ENCODE measurements around the gene CCDC183. TPM values are rescaled to one million over a fixed set of nuclear protein-coding genes. Genes with fewer than 3 reads are reported as not detected.

Gene CCDC183
- total RNA-seq, 1 donor from 2014 or later = 0.84 TPM

DNA sequence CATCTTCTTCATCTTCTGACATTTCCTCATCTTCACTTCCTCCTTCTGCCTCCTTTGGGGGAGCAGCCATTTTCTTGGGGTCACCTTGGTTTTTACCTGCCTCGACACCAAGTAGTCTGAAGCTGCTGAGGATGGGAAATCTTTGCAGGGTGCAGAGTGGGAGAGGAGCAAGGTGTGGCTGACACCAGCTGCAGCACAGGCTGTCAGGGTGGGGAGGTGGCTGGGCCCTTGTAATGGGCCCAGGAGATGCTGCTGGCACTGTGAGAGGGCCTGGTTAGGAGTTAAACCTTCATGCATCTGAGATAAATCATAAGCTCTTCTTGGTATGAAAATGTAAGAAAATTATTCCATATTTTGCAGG lies 19.3 kb downstream of the CCDC183 start:
- Histone ChIP-seq H3K36me3 (ENCODE audit: control insufficient read depth, insufficient read depth, low read length) (peaks cover 2% of the 10 kb centered on the region), H3K27me3 (ENCODE audit: control insufficient read depth, insufficient read depth, low read length) (no peaks in the 10 kb centered on the region), H3K4me3 (ENCODE audit: low read depth, low read length) (no peak overlapping the region)
- TF ChIP-seq, protein P1, sequence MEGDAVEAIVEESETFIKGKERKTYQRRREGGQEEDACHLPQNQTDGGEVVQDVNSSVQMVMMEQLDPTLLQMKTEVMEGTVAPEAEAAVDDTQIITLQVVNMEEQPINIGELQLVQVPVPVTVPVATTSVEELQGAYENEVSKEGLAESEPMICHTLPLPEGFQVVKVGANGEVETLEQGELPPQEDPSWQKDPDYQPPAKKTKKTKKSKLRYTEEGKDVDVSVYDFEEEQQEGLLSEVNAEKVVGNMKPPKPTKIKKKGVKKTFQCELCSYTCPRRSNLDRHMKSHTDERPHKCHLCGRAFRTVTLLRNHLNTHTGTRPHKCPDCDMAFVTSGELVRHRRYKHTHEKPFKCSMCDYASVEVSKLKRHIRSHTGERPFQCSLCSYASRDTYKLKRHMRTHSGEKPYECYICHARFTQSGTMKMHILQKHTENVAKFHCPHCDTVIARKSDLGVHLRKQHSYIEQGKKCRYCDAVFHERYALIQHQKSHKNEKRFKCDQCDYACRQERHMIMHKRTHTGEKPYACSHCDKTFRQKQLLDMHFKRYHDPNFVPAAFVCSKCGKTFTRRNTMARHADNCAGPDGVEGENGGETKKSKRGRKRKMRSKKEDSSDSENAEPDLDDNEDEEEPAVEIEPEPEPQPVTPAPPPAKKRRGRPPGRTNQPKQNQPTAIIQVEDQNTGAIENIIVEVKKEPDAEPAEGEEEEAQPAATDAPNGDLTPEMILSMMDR (IDR thresholded peaks at IDR 0.05; ENCODE audit: insufficient read depth, low read length, poor library complexity, severe bottlenecking) = no peak
- no peak for DNase-seq (ENCODE audit: low read depth)

DNA sequence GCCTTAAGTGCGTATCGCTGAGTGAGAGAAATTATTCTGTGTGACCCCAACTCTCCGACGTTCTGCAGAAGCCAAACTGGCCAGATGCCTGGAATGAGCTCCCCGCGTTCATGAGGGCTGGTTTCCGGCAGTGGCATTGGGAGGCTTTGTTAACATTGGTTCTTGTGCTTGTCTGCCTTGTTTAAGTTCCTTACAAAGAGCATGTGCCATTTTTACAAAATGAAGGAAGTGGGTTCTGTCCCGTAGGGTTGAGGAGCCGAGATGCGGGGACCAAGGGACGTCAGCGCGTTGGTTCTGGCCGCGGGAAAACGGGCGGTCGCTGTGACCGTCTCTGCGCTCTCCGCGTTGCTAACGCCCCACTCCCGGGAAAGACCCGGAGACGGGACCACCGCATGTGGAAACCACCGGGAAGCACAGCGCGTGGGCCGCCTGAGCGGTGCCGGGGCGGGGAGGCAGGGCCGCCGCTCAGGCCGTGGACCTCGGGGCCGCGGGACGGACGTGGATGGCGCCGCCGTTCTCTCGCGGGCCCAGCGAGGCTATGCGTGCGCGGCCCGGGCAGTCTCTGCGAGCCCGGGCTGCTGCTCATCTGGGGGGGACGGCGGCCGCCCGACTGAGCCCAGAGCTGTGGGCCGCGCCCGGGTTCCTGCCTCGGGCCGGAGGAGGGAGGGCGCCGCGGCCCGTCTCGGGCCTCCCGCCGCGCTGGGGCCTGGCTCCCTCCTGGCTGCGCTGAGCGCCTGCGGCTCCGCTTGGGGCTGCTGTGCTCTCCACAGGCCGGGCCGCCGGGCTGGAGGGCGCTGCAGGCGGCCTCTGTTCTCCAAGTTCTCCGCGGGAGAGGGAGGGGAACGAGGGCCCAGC lies 25.1 kb downstream of the CCDC183 start:
- TF ChIP-seq, protein P1 (IDR thresholded peaks at IDR 0.05; ENCODE audit: insufficient read depth, low read length, poor library complexity, severe bottlenecking) = no peak
- DNase-seq (ENCODE audit: low read depth) = no peak
- Histone ChIP-seq H3K27me3 (ENCODE audit: control insufficient read depth, insufficient read depth, low read length) (no peaks in the 10 kb centered on the region), H3K36me3 (ENCODE audit: control insufficient read depth, insufficient read depth, low read length) (no peaks in the 10 kb centered on the region), H3K4me3 (ENCODE audit: low read depth, low read length) (peak overlapping the region; percentile 18)

GRCh38 chr9:136821826-136822544 lies 25.8 kb downstream of the CCDC183 start:
- no peak for DNase-seq (ENCODE audit: low read depth)
- TF ChIP-seq, protein P1 (IDR thresholded peaks at IDR 0.05; ENCODE audit: insufficient read depth, low read length, poor library complexity, severe bottlenecking) = no peak
- H3K36me3 ChIP-seq (ENCODE audit: control insufficient read depth, insufficient read depth, low read length) = no peaks in the 10 kb centered on the region
- peak overlapping the region; percentile 18 for H3K4me3 ChIP-seq (ENCODE audit: low read depth, low read length)
- no peaks in the 10 kb centered on the region for H3K27me3 ChIP-seq (ENCODE audit: control insufficient read depth, insufficient read depth, low read length)

- H3K27me3 ChIP-seq (ENCODE audit: control insufficient read depth, insufficient read depth, low read length) = no peaks in the 10 kb centered on the region
- no peak overlapping the region for H3K4me3 ChIP-seq (ENCODE audit: low read depth, low read length)
- TF ChIP-seq, protein P1 (IDR thresholded peaks at IDR 0.05; ENCODE audit: insufficient read depth, low read length, poor library complexity, severe bottlenecking) = no peak
- no peak for DNase-seq (ENCODE audit: low read depth)
- H3K36me3 ChIP-seq (ENCODE audit: control insufficient read depth, insufficient read depth, low read length) = no peaks in the 10 kb centered on the region
Observed at GRCh38 chr9:136823136-136824046, 27.3 kb downstream of the CCDC183 start.

- TF ChIP-seq, protein P1 (IDR thresholded peaks at IDR 0.05; ENCODE audit: insufficient read depth, low read length, poor library complexity, severe bottlenecking) = no peak
- no peaks in the 10 kb centered on the region for H3K36me3 ChIP-seq (ENCODE audit: control insufficient read depth, insufficient read depth, low read length)
- H3K4me3 ChIP-seq (ENCODE audit: low read depth, low read length) = no peak overlapping the region
- no peaks in the 10 kb centered on the region for H3K27me3 ChIP-seq (ENCODE audit: control insufficient read depth, insufficient read depth, low read length)
- DNase-seq (ENCODE audit: low read depth) = no peak
Observed at GRCh38 chr9:136824496-136825225, 28.5 kb downstream of the CCDC183 start.
